ENCODE results near the gene ATG16L1.

DNA sequence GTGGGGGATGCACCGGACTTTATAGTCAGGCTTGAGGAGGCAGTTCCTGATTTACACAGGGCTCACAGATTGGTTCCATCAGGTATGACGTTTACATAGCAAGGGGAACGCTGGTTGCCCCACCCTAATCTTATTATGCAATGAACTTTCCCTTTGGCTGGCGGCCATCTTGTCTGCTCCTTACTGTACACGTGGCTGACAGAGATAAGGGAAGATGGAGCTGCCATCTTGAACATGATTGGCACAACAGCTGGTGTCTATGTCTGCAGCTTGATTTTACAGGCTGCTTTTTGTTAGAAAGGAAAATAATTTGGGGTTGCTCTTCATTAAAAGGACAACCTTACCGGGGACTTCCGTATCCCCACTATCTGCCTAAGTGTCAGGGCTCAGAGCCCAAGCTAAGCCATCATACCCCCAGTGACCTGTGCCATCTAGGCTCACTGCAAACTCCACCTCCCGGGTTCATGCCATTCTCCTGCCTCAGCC lies 33.5 kb upstream of the ATG16L1 start:
- TF ChIP-seq EZH2 (IDR thresholded peaks at IDR 0.05) (no peak), POLR2AphosphoS5 (IDR thresholded peaks at IDR 0.05; ENCODE audit: borderline replicate concordance, low read depth, low read length) (no peak), FOXP2 (optimal IDR thresholded peaks at IDR 0.05; ENCODE audit: control extremely low read depth, extremely low read length, insufficient read depth) (no peak)

All from SK-N-MC (cell line).